Testis (tissue), 3 donors: ENCODE results near the gene FOXG1. TPM values are rescaled to one million over a fixed set of nuclear protein-coding genes. Genes with fewer than 3 reads are reported as not detected.

Source experiments
- DNase-seq: peaks from one replicate; pipeline ENCODE4 v3.0.0-alpha.2; 2019
- H3K27ac ChIP-seq, 2 donors: fragments of 200-600 bp; sonication (generic); one replicate each; pipeline ENCODE4 v1.5.1; 2019
- H3K27me3 ChIP-seq: fragments of 200-600 bp; sonication (generic); one replicate; pipeline ENCODE4 v1.5.1; 2019
- H3K36me3 ChIP-seq: fragments of 200-600 bp; sonication (generic); one replicate; pipeline ENCODE4 v1.5.1; 2017; ENCODE audit warnings: low read depth; ENCODE audit errors: missing control alignments
- H3K4me1 ChIP-seq: fragments of 200-600 bp; sonication (generic); one replicate; pipeline ENCODE4 v1.5.1; 2019
- H3K4me3 ChIP-seq, 2 donors: fragments of 200-600 bp; sonication (generic); one replicate each; pipeline ENCODE4 v1.5.1; 2017 to 2019
- H3K9me3 ChIP-seq: fragments of 200-600 bp; sonication (generic); one replicate; pipeline ENCODE4 v1.5.1; 2017
- CTCF ChIP-seq, 3 experiments: fragments of 450-650 bp in 2 of 3; fragments of 200-600 bp in 1 of 3; sonication (generic) in 1 of 3; IDR thresholded peaks; one replicate each; pipeline ENCODE4 v1.5.1; 2016 to 2019; ENCODE audit warnings: antibody characterized with exemption in 3 of 3, mild to moderate bottlenecking in 2 of 3, moderate library complexity in 1 of 3
- POLR2A ChIP-seq: fragments of 450-650 bp; IDR thresholded peaks from one replicate; pipeline ENCODE4 v1.6.1; 2017; ENCODE audit warnings: antibody characterized with exemption, mild to moderate bottlenecking, moderate library complexity
- WGBS, 2 donors: methylation state at CpG; one replicate each; pipeline ENCODE4 v1.1.5; 2018; 5-methylcytosine and 5-hydroxymethylcytosine counted together
- intact Hi-C: fragments of 100-400 bp; cut with DNase I; formaldehyde crosslinking; loops from one replicate; pipeline ENCODE4 v1.15.1; 2023; ENCODE audit warnings: low total_unique reads
- polyA plus RNA-seq: library from polyadenylated mRNA; stranded (reverse); fragments of 350-450 nt; fragmentation: Illumina TruSeq; extraction: RNeasy Lipid Tissue Mini Kit (QIAGEN cat#74804); gene quantifications from one replicate; pipeline ENCODE4 v1.2.3, GENCODE V29; 2014; ENCODE audit warnings: low read depth, low replicate concordance; ENCODE audit not compliant: insufficient read depth
- total RNA-seq, 2 donors: library from RNA; depleted of rRNA; stranded (reverse); fragments of >200 nt; gene quantifications; one replicate each; pipeline ENCODE4 v1.2.3, GENCODE V29; 2016

FOXG1 gene
- total and polyA plus RNA-seq, 3 donors from 2014 or later: 4.5 to 9.0 (median 5.5) TPM

GRCh38 chr14:28759653-28760313, 6.8 kb upstream of the FOXG1 start:
- no peak for DNase-seq
- H3K27ac ChIP-seq: no peak overlapping the region
- peak overlapping the region in 1 of 2 donors; percentile 15 for H3K4me3 ChIP-seq
- no peaks in the 10 kb centered on the region for H3K36me3 ChIP-seq
- intact Hi-C loops: loop anchor here (10.0 kb wide), 2 partner anchors 465 to 775 kb away; no protein-coding TSS in a partner anchor
- 4% methylated on average over 36 of the region's 36 CpGs for WGBS, 2 donors
- TF ChIP-seq POLR2A (no peak), CTCF (IDR thresholded peaks at IDR 0.05) (no peak)
- H3K4me1 ChIP-seq: no peaks in the 10 kb centered on the region
- no peaks in the 10 kb centered on the region for H3K27me3 ChIP-seq
- no peaks in the 10 kb centered on the region for H3K9me3 ChIP-seq

- TF ChIP-seq POLR2A (no peak), CTCF (IDR thresholded peaks at IDR 0.05) (no peak)
- intact Hi-C loops: loop anchor here (10.0 kb wide), 1 partner anchor 464 kb away; no protein-coding TSS in a partner anchor
- Histone ChIP-seq H3K4me1 (no peaks in the 10 kb centered on the region), H3K4me3 (no peak overlapping the region), H3K27me3 (no peaks in the 10 kb centered on the region), H3K9me3 (no peaks in the 10 kb centered on the region), H3K27ac (no peak overlapping the region), H3K36me3 (no peaks in the 10 kb centered on the region)
- DNase-seq: no peak
- WGBS, 2 donors: 7 to 8% methylated on average over 9 of the region's 9 CpGs
Observed at GRCh38 chr14:28760431-28760996, 6.1 kb upstream of the FOXG1 start.

- Histone ChIP-seq H3K4me1 (no peaks in the 10 kb centered on the region), H3K27me3 (no peaks in the 10 kb centered on the region), H3K9me3 (no peaks in the 10 kb centered on the region), H3K27ac (no peak overlapping the region), H3K4me3 (no peak overlapping the region), H3K36me3 (no peaks in the 10 kb centered on the region)
- no peak for TF ChIP-seq CTCF (IDR thresholded peaks at IDR 0.05)
- WGBS, 2 donors: 8 to 11% methylated on average over 33 of the region's 33 CpGs
- DNase-seq: no peak
- intact Hi-C loops: loop anchor here (10.0 kb wide), 1 partner anchor 463 kb away; no protein-coding TSS in a partner anchor
Observed at GRCh38 chr14:28761438-28762291, 4.9 kb upstream of the FOXG1 start.

- 23 to 27% methylated on average over 7 to 8 of the region's 8 CpGs for WGBS, 2 donors
- intact Hi-C loops: loop anchor here (10.0 kb wide), 1 partner anchor 462 kb away; no protein-coding TSS in a partner anchor
- Histone ChIP-seq H3K9me3 (no peaks in the 10 kb centered on the region), H3K27me3 (no peaks in the 10 kb centered on the region), H3K36me3 (no peaks in the 10 kb centered on the region), H3K4me1 (no peaks in the 10 kb centered on the region), H3K27ac (no peak overlapping the region), H3K4me3 (no peak overlapping the region)
- TF ChIP-seq CTCF (IDR thresholded peaks at IDR 0.05) (no peak), POLR2A (no peak)
- DNase-seq: no peak
Observed at GRCh38 chr14:28762303-28762954, 4.2 kb upstream of the FOXG1 start.
